ENCODE results near the gene IRX1. TPM values are rescaled to one million over a fixed set of nuclear protein-coding genes. Genes with fewer than 3 reads are reported as not detected.

The IRX1 gene
- polyA plus RNA-seq, 1 experiment = not detected

- no peak for DNase-seq (ENCODE audit: low read depth, low spot score)
- Histone ChIP-seq H3K27ac (ENCODE audit: low read depth, low read length) (no peak overlapping the region), H3K4me3 (ENCODE audit: low read depth, low read length) (no peak overlapping the region), H3K27me3 (ENCODE audit: control insufficient read depth, insufficient read depth, low read length) (peaks cover 31% of the 10 kb centered on the region), H3K9me3 (ENCODE audit: control insufficient read depth, insufficient read depth, low read length) (no peaks in the 10 kb centered on the region; the same call in 1 of the 2 replicates)
- ChIA-PET POLR2A (no interaction called here), CTCF (no interaction called here)
- TF ChIP-seq CTCF (IDR thresholded peaks at IDR 0.05; ENCODE audit: low read depth, low read length) = no peak
Measured at GRCh38 chr5:3604501-3604900, 8.9 kb downstream of the IRX1 start.

- H3K4me3 ChIP-seq (ENCODE audit: low read depth, low read length) = no peak overlapping the region
- no peak for DNase-seq (ENCODE audit: low read depth, low spot score)
- H3K27ac ChIP-seq (ENCODE audit: low read depth, low read length) = no peak overlapping the region
- H3K27me3 ChIP-seq (ENCODE audit: control insufficient read depth, insufficient read depth, low read length) = peaks cover 25% of the 10 kb centered on the region
- ChIA-PET CTCF (no interaction called here), POLR2A (no interaction called here)
- no peak for TF ChIP-seq CTCF (IDR thresholded peaks at IDR 0.05; ENCODE audit: low read depth, low read length)
- no peaks in the 10 kb centered on the region; the same call in none of the 2 replicates for H3K9me3 ChIP-seq (ENCODE audit: control insufficient read depth, insufficient read depth, low read length)
Measured at GRCh38 chr5:3605298-3606010, 9.8 kb downstream of the IRX1 start.

GRCh38 chr5:3606121-3606831, 10.6 kb downstream of the IRX1 start:
- ChIA-PET POLR2A (no interaction called here), CTCF (no interaction called here)
- peaks cover 18% of the 10 kb centered on the region for H3K27me3 ChIP-seq (ENCODE audit: control insufficient read depth, insufficient read depth, low read length)
- no peak for DNase-seq (ENCODE audit: low read depth, low spot score)
- H3K4me3 ChIP-seq (ENCODE audit: low read depth, low read length) = no peak overlapping the region
- TF ChIP-seq CTCF (IDR thresholded peaks at IDR 0.05; ENCODE audit: low read depth, low read length) = no peak
- H3K9me3 ChIP-seq (ENCODE audit: control insufficient read depth, insufficient read depth, low read length) = no peaks in the 10 kb centered on the region; the same call in none of the 2 replicates
- H3K27ac ChIP-seq (ENCODE audit: low read depth, low read length) = no peak overlapping the region

GRCh38 chr5:3607541-3608181, 12.0 kb downstream of the IRX1 start:
- Histone ChIP-seq H3K27me3 (ENCODE audit: control insufficient read depth, insufficient read depth, low read length) (peaks cover 7% of the 10 kb centered on the region), H3K4me3 (ENCODE audit: low read depth, low read length) (no peak overlapping the region), H3K9me3 (ENCODE audit: control insufficient read depth, insufficient read depth, low read length) (no peaks in the 10 kb centered on the region; the same call in none of the 2 replicates), H3K27ac (ENCODE audit: low read depth, low read length) (no peak overlapping the region)
- TF ChIP-seq CTCF (IDR thresholded peaks at IDR 0.05; ENCODE audit: low read depth, low read length) = no peak
- no peak for DNase-seq (ENCODE audit: low read depth, low spot score)
- CTCF ChIA-PET = no interaction called here
- POLR2A ChIA-PET = no interaction called here
